ENCODE results near the gene PSMG2.
"Not testable (repeated sequence)": the region's sequence is repeated elsewhere in the genome, so short reads cannot be mapped to it uniquely, and the experiment has no call there.

The PSMG2 gene

DNA sequence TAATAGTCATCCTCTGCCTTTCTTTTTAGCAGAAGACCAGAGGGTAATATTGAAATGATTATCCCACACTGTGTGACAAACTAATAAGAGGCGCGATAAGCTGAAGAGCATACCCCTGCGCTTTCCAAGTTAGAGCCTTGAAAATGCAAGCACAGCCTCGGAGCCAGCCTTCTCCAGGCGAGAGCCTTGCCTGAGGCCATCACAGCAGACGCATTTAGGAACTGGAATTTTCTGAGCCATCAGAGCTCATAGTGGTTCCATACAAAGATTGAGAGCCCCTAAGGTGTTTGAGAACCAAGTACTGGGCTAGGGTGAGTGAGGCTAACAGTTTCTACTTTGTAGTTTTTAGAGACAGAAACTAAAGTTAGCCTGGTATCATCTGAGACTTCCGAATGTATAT lies 19.9 kb downstream of the PSMG2 start:
- no peak for DNase-seq (ENCODE audit: low spot score)

DNA sequence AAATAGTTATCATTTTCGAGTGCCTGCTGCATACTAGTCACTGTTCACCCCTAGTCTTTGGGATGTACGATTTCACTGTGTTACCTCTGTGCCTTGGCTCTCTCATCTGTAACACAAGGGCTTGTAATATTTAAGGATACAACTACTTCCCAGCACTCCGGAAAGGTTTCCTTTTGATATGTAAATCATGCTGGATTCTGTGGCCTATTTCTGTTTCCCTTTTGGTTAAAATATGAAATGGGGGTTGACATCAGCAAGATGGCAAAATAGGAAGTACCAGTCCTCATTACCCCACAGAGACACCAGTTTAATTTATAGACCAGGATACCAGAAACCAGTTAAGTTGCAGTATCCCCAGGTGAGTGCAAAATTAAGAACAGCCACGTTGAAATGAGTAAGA lies 23.5 kb downstream of the PSMG2 start:
- DNase-seq (ENCODE audit: low spot score), result no peak

GRCh38 chr18:12726774-12727550 lies 24.1 kb downstream of the PSMG2 start:
- DNase-seq (ENCODE audit: low spot score), result peak; percentile 76

GRCh38 chr18:12737243-12737902 lies 34.5 kb downstream of the PSMG2 start:
- DNase-seq (ENCODE audit: low spot score), result no peak

DNA sequence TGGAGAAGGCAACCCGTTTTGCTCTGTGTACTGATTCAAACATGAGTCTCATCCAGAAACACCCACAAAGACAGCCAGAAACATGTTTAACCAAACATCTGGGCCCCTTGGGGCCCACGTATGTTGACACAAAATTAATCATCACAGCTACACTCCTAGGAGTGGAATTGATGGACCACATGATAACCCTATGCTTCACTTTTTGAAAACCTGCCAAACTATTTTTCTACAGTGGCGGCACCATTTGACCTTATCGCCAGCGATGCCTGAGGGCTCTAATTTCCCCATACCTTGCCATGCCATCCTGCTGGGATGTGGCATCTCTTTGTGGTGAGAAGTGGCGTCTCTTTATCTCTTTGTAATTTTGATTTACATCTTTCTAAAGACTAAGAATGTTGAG lies 38.5 kb downstream of the PSMG2 start:
- no peak for DNase-seq (ENCODE audit: low spot score)

GRCh38 chr18:12742453-12742852 lies 39.6 kb downstream of the PSMG2 start:
- no peak for DNase-seq (ENCODE audit: low spot score)

DNA sequence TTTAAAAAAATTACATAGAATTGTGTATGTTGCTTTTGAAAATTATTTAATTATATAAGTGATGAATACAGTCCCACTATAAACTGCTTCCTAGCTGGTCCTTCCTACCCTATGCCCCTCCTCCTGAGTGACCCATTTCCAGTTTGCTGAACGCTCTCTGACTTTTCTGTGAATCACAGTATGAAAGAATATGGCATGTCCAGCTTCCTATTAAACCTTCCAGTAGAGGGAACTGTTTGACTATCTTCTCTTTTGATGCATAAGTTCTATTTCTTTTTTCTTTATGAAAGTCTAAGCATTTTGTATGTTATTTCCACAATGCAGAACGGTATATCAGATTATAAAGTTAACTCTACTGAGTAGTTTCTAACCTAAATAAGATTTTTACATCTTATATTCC lies 41.3 kb downstream of the PSMG2 start:
- no peak for DNase-seq (ENCODE audit: low spot score)

DNA sequence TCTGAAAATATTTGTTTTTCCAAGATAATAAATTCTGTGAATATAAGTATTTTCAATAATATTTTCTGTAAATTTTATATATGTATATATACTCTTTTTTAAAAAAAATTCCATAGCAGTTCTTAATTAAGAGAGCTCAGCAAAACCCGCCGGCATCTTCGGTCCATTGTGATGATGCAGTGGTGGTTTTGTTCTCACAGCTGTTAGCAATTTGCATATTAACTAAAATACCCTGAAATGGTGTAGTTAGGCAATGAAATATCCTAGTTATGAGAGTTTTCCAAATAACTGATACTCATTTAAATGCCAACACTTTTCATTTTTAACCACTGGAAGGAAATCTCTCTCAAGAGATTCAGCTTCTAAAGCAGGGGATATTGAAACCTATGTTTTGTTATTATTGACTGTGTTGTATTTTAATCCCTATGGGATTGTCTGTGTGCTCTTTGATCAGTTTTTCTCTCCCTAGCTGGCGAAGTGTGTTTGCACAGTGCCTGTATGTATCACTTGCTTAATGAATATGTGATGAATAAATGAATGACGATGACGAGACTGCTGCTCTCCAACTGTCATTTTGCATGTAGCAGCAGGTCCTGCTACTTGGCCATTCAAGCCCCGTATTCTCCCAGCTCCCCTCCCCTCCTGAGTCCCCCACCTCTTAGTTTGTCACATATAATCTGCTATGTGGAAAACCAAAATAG lies 42.4 kb downstream of the PSMG2 start:
- no peak for DNase-seq (ENCODE audit: low spot score)

DNA sequence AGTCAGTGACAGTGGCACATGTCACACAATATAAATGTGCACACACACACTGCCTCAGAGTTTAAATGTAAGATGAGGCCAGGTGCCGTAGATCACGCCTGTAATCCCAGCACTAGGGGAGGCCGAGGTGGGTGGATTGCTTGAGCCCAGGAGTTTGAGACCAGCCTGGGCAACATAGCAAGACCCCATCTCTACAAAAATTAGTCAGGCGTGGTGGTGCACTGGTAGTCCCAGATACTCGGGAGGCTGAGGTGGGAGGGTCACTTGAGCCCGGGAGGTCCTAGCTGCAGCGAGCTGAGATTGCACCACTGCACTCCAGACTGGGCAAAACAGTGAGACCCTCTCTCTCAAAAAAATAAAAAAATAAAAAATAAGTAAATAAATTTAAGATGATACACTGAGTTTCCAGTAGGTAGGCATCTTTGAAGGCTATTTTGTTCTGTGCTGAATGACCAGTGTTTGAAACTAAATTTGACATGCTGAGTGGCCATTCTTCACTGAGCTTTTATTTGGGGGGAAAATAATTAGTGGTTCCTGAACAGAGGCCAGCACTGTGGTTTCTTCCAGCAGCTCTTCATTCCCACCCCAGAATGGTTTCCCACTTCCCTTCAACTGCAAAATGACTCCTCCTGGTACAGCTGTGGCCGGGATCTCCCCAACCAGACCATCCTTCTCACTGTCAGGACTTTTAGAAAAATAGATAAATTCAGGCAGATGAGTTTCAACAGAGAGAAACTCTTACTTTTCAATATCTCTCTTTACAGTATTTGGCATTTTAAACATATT lies 44.9 kb downstream of the PSMG2 start:
- DNase-seq (ENCODE audit: low spot score), result no peak

DNA sequence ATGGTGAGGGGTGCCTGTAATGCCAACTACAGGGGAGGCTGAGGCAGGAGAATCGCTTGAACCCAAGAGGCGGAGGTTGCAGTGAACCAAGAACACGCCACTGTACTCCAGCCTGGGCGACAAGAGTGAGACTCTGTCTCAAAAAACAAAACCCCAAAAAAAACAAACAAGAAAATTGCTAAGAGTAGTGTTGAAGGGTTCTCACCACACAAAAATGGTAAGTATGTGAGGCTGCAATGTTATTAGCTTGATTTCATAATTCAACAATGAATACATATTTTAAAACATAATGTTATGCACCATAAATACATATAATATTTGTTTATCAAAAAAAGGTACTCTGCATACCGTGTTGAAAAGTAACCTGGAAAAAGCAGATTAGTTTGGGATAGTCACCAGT lies 45.8 kb downstream of the PSMG2 start:
- DNase-seq (ENCODE audit: low spot score), result no peak

DNA sequence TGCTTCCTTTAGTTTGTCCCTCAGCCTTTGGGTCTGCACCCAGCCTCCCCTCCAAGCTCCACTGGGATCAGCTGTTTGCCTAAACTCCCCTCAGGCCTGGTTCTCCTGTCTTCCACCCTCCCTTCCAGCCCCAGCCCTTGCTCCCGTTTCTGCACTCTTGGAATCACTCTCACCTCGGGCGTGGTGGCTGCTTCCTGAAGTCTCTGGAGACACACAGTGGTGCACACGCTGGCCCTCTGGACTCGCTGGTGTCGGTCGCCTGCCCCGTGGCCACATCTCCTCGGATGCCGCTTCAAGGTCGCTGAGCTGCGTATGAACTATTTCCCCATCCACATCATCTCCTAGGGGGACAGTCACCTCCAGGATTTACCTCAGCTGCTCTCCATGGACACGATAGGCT lies 46.3 kb downstream of the PSMG2 start:
- DNase-seq (ENCODE audit: low spot score), result no peak

DNA sequence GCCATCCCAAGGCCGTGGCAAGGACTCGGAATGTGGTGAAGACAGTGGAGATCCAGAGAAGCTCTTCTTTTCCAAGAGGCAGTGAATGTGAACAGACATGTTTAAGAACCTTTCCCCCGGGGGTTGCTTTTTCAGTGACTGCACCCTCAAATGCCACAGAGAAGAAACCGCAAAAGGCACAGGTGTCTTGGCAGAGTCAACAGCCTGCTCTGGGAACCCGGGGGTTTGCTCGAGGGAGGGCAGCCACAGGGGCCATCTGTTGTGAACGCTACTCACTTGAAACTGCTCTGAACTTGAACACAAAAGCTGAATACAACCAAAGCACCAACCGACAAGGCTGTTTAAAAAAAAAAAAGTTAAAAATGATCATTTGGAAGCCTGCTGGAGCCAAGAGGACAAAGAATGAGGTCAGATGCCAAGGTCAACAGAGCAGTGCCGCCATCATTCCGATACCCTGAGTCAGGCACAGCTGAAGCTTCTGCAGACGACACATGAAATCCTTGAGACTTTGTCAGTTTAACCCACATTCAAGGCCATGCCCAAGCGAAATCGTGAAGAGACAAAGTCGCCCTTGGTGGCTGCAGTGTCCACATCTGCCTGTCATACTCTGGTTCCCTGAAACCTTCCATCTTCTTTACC lies 47.4 kb downstream of the PSMG2 start:
- DNase-seq (ENCODE audit: low spot score), result no peak

GRCh38 chr18:12750715-12751502 lies 48.1 kb downstream of the PSMG2 start:
- no peak for DNase-seq (ENCODE audit: low spot score)

DNA sequence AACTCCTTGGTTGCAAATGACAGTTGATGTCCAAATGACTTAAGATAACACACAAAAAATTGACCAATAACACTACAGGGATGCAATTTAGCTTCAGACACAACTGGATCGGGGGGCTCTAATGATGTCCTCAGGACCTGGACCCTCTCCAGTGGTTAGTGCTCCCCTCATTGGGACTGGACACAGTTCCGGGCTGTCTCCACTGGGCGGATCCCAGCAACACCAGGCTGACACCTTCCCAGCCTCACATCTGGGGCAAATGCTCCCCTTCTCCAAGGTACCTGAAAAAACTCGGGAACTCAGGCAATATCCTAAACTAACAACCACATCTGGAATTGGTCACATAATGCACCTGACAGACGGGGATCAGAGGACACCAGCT lies 48.7 kb downstream of the PSMG2 start:
- no peak for DNase-seq (ENCODE audit: low spot score)

DNA sequence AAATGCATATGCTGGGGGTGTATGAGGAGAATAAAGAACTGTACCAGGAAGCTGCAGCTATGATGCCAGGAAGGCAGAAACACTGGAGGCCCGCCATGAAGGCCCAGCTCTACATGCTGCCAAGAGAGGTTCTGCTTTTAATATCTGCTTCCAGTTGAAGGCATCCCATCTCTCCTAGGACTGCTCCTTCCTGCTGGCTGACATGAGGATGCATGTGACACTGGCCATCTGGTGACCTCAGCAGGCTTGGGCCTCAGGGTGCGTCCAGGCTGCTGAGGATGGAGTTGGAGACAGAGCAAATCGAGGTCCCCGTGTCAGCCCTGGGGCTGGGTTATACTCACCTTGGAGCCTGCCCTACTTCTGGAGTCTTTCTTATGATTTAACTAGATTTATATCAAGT lies 49.0 kb downstream of the PSMG2 start:
- DNase-seq (ENCODE audit: low spot score), result no peak

GRCh38 chr18:12754511-12754910 lies 51.7 kb downstream of the PSMG2 start:
- no peak for DNase-seq (ENCODE audit: low spot score)

GRCh38 chr18:12755606-12756005 lies 52.8 kb downstream of the PSMG2 start:
- DNase-seq (ENCODE audit: low spot score), result not testable (repeated sequence)

- DNase-seq (ENCODE audit: low spot score), result not testable (repeated sequence)
These were observed 53.9 kb downstream of the PSMG2 start for GRCh38 chr18:12756619-12757239.

DNA sequence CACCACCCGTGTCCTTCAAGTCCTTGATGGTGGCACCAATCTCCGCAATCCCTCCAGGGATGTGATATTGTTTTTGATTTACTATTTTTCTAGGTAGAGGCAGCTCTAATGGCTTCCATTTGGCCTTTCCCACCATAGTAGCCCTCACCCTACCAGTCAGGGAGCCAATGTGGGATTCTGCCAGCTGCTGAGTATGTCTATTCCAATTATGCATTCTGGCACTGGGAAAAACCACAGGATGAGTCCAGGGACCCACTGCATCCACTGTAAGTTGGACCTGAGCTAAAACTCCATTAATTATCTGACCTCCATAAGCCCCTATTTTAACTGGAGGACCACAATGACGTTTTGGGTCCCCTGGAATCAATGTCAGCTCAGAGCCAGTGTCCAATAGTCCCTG lies 55.7 kb downstream of the PSMG2 start:
- DNase-seq (ENCODE audit: low spot score), result not testable (repeated sequence)

DNA sequence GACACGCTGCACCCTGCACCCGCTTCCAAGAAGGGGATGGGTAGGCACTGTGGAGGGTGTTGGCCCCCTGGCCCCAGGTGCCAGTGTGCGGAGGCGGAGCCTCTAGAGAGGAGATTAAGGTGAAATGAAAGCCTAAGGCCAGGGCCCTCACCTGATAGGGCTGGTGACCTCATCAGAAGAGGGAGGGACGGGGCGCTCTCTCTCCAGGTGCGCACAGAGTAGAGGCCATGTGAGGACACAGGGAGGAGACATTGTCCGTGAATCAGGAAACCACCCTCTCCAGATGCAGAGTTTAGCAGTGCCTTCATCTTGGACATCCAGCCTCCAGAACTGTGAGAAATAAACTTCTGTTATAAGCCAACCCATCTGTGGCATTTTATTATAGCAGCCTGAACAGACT lies 62.3 kb downstream of the PSMG2 start:
- no peak for DNase-seq (ENCODE audit: low spot score)

GRCh38 chr18:12765586-12765985 lies 62.7 kb downstream of the PSMG2 start:
- DNase-seq (ENCODE audit: low spot score), result no peak

Measured in ecto neural progenitor cell (in vitro differentiated cells).